ENCODE data around the gene JPH2.

DNA sequence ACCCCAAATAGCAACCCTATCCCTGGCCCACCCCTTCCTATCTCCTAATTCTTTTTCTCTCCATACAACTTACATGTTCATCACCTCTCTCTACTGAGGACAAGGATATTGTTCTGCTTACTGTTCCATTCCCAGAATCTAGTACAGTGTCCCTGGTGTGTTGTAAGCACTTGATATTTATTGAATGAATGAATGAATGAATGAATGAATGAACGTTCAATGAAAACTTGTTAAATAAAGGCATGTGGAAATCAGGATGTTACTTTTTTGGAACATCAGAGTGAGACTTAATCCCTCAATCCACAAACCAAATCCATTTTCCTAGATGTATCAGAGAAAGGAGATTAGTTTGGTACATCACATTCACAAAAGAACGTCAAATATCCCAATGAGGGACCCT, 6.8 kb upstream of the JPH2 start:
- TF ChIP-seq POLR2A (IDR thresholded peaks at IDR 0.05; ENCODE audit: low read depth, low read length) (no peak), POLR2AphosphoS5 (IDR thresholded peaks at IDR 0.05; ENCODE audit: low read depth, low read length) (no peak), TAF1 (IDR thresholded peaks at IDR 0.05; ENCODE audit: borderline replicate concordance, low read depth, low read length) (no peak)
